Ishikawa (cell line): ENCODE results near the gene GAGE12H.

Source experiments
- CEBPB ChIP-seq: IDR thresholded peaks from 2 replicates; pipeline ENCODE4 v1.6.1; 2012
- CREB1 ChIP-seq: IDR thresholded peaks from 2 replicates; pipeline ENCODE4 v1.6.1; 2012; ENCODE audit warnings: low read depth
- EGR1 ChIP-seq: IDR thresholded peaks from 2 replicates; pipeline ENCODE4 v1.6.1; 2012
- EP300 ChIP-seq: IDR thresholded peaks from 2 replicates; pipeline ENCODE4 v1.6.1; 2012; ENCODE audit warnings: borderline replicate concordance
- FOXM1 ChIP-seq: IDR thresholded peaks from 2 replicates; pipeline ENCODE4 v1.6.1; 2012; ENCODE audit warnings: low read depth, borderline replicate concordance
- NFIC ChIP-seq: IDR thresholded peaks from 2 replicates; pipeline ENCODE4 v1.6.1; 2012
- RAD21 ChIP-seq: IDR thresholded peaks from 2 replicates; pipeline ENCODE4 v1.6.1; 2012; ENCODE audit warnings: low read depth
- REST ChIP-seq: IDR thresholded peaks from 2 replicates; pipeline ENCODE4 v1.6.1; 2012; ENCODE audit warnings: low read depth, mild to moderate bottlenecking
- TAF1 ChIP-seq: IDR thresholded peaks from 2 replicates; pipeline ENCODE4 v1.6.1; 2012; ENCODE audit warnings: low read depth, mild to moderate bottlenecking
- TCF12 ChIP-seq: IDR thresholded peaks from 2 replicates; pipeline ENCODE4 v1.6.1; 2012; ENCODE audit warnings: low read depth
- TEAD4 ChIP-seq: IDR thresholded peaks from 2 replicates; pipeline ENCODE4 v1.6.1; 2012
- USF1 ChIP-seq: IDR thresholded peaks from 2 replicates; pipeline ENCODE4 v1.6.1; 2012
- YY1 ChIP-seq: IDR thresholded peaks from 2 replicates; pipeline ENCODE4 v1.6.1; 2012; ENCODE audit warnings: low read depth
- ZBTB7A ChIP-seq: IDR thresholded peaks from 2 replicates; pipeline ENCODE4 v1.6.1; 2012; ENCODE audit warnings: low read depth
- TF ChIP-seq, protein P1 (sequence below): IDR thresholded peaks from 2 replicates; pipeline ENCODE4 v1.6.1; 2012

Gene GAGE12H

GRCh38 chrX:49610718-49611310, 31.1 kb downstream of the GAGE12H start:
- TF ChIP-seq USF1 = no peak
- TF ChIP-seq RAD21 = no peak
- TF ChIP-seq TEAD4 = no peak
- TF ChIP-seq, protein P1, sequence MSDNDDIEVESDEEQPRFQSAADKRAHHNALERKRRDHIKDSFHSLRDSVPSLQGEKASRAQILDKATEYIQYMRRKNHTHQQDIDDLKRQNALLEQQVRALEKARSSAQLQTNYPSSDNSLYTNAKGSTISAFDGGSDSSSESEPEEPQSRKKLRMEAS = no peak
- TF ChIP-seq ZBTB7A = no peak
- TF ChIP-seq NFIC = no peak
- TF ChIP-seq EP300 = no peak
- no peak for TF ChIP-seq CREB1
- TF ChIP-seq CEBPB = no peak
- TF ChIP-seq FOXM1 = no peak
- no peak for TF ChIP-seq EGR1
- no peak for TF ChIP-seq REST
- no peak for TF ChIP-seq TCF12
- TF ChIP-seq YY1 = no peak
- no peak for TF ChIP-seq TAF1

GRCh38 chrX:49618574-49618973, 38.8 kb downstream of the GAGE12H start:
- no peak for TF ChIP-seq EGR1
- TF ChIP-seq TAF1 = no peak
- no peak for TF ChIP-seq REST
- TF ChIP-seq TEAD4 = no peak
- TF ChIP-seq CREB1 = no peak
- TF ChIP-seq CEBPB = no peak
- TF ChIP-seq RAD21 = no peak
- no peak for TF ChIP-seq ZBTB7A
- no peak for TF ChIP-seq USF1
- TF ChIP-seq EP300 = no peak
- TF ChIP-seq YY1 = no peak
- TF ChIP-seq NFIC = no peak
- TF ChIP-seq, protein P1 = no peak
- TF ChIP-seq TCF12 = no peak
- no peak for TF ChIP-seq FOXM1

GRCh38 chrX:49627086-49627777, 47.5 kb downstream of the GAGE12H start:
- TF ChIP-seq NFIC (no peak), TAF1 (no peak), TEAD4 (no peak), RAD21 (no peak), EGR1 (no peak), ZBTB7A (no peak), CEBPB (no peak), TCF12 (no peak), USF1 (no peak), EP300 (no peak)
- TF ChIP-seq, protein P1 = no peak
